NCI-H526 (cell line): Measurements from ENCODE around the gene IL1R1.

Source experiments
- DNase-seq, 2 experiments: peaks; one replicate each; lab custom pipeline; 2025; lab: John Stamatoyannopoulos, UW

IL1R1 gene

DNA sequence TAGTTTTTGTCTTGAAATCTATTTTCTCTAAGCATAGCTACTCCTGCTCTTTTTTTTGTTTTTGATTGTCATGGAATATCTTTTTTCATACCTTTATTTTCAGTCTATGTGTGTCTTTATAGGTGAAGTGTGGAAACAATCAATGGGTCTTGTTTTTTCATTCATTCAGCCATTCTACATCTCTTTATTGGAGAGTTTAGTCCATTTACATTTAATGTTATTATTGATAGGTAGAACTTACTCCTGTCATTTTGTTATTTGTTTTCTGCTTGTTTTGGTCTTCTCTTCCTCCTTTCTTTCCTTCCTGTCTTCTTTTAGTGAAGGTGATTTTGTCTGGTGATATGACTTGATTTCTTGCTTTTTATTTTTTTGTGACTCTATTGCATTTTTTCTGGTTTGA is 62.1 kb downstream of the IL1R1 start:
- DNase-seq = no peak

- DNase-seq = no peak
These were observed 64.3 kb downstream of the IL1R1 start for GRCh38 chr2:102206666-102207341.

DNA sequence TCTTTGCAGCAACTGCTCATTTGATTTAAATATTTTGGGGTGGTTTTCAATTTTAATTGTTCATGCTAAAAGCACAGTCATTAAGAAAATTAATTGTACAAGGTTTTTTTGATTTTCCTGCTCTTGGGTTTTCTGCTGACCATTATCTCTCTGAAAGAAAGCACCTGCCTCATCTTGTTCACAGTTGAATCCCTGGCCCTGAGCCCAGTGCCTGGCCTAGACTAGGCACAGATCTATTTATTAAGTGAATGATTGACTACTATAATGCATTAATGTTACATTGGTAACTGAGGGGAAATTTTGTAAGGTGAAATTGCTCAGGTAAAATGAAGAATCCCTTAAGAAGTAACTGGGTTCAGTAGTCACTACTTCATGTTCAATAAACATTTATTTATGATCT is 66.2 kb downstream of the IL1R1 start:
- no peak for DNase-seq

- no peak for DNase-seq
These were observed 66.9 kb downstream of the IL1R1 start for GRCh38 chr2:102209474-102209873.

DNA sequence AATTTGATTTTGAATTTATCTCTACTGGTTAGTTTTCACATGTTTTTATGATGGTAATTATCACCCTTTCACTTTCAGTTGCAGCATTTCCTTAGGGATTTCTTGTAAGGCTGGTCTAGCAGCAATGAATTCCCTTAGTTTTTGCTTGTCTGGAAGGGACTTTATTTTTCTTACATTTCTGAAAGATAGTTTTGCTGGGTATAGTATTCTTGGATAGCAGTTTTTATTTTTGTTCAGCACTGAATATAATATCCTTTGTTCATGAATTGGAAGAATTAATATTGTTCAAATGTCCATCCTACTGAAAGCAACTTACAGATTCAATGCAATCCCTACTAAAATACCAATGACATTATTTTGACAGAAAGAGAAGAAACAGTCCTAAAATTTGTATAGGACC is 74.5 kb downstream of the IL1R1 start:
- DNase-seq = no peak

DNA sequence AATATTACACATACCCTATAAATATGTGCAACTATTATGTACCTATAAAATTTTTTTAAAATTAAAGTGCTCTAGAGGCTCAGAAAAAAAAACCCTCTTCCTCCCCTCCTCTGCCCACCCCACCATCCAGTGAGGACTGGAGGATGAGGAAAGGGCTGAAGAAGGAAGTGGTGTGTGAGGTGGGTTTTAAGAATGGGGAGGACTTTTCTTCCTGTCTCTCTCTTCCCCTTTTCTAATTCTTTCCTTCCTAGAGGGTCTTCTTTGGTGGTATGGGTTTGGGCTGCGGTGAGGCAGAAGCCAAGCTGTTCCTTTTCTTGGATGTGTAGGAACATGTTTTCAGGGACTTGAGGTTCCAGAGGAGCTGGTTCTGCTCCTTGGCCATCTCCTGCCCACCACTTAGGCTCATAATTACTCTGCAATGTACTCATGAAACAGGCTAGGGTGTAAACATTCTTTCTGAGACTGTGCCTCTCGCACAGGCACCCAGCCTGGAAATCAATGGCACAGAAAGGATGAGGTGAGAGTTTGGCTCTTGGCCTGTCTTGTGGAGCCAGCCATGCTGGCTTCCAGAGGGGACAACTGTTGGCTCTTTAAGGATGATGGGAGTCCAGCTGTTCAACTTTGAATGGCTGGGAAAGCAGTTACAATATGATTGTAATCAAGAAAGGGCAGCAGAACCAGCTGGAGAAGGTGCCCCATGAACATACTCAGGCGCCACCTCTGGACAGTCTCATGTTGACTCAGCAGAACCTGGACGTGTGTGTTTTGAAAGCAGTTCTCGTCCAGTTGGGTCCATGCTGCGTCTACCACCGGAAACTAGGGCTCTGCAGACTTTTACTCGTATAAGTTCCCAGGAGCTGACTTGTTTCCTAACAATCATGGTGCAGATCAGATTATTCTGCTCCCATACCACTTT is 82.5 kb downstream of the IL1R1 start:
- DNase-seq = no peak

GRCh38 chr2:102226171-102226570 is 83.6 kb downstream of the IL1R1 start:
- DNase-seq = no peak

GRCh38 chr2:102226612-102227391 is 84.3 kb downstream of the IL1R1 start:
- DNase-seq = no peak

DNA sequence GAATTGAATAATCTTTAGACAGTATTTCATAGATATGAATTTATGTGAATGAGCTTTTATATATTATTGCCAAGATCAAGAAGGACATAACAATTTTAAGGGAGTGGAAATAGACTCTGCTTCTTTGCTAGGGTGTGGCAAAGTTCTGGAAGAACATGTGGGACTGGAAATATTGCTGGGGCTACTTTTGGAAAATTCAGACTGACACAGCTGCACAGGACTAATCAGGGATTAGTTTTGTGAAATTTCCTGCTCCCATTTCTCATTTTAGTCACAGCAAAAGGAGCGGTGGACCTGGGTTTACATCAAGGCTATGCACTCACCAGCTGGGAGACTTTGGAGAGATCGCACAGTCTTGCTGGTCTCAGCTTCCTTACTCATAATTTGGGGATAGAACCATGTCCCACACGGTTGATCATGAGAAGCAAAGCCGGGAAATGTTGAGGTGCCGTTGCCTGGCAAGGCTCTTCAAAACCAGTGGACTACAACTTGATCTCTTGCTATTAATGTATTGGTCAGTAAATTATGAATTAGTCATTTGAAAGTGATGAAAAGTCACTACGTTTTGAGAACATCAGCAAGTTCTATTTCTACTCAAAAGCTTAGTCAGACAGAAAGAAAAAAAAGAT is 86.7 kb downstream of the IL1R1 start:
- no peak for DNase-seq
